B cell (primary cell): Measurements from ENCODE around the gene ASTN2.

Source experiments
- CTCF ChIP-seq: fragments of 200-600 bp; IDR thresholded peaks from one replicate; pipeline ENCODE4 v1.8.0; 2022; ENCODE audit warnings: antibody characterized with exemption, mild to moderate bottlenecking
- EZH2 ChIP-seq: IDR thresholded peaks from 2 replicates; pipeline ENCODE4 v1.6.1; 2012; ENCODE audit warnings: borderline replicate concordance, low read depth, mild to moderate bottlenecking, moderate library complexity, low read length; ENCODE audit not compliant: insufficient read depth, poor library complexity, severe bottlenecking

- no peak for TF ChIP-seq CTCF
- TF ChIP-seq EZH2: no peak
These were observed 268.9 kb downstream of the ASTN2 start for GRCh38 chr9:117145811-117146490.
